Activated naive CD4-positive, alpha-beta T cell treated with anti-CD3 and anti-CD28 coated beads for 36 hours (primary cell): ENCODE data around the gene NKAIN2. TPM values are rescaled to one million over a fixed set of nuclear protein-coding genes. Genes with fewer than 3 reads are reported as not detected.

ENCODE experiments used
- CTCF ChIA-PET: fragments of 350-600 bp; sonication (Branson Sonifier 250); formaldehyde crosslinking; loops from one replicate; lab custom pipeline; 2021; ENCODE audit warnings: antibody characterized with exemption; lab: Charles Lee
- DNase-seq: peaks from one replicate; pipeline ENCODE4 v3.0.0-alpha.2; 2020
- H3K27ac Mint-ChIP-seq: one replicate; pipeline ENCODE4 v1.8.0; 2021; ENCODE audit warnings: mild to moderate bottlenecking, mixed read lengths
- H3K27me3 Mint-ChIP-seq: one replicate; pipeline ENCODE4 v1.8.0; 2021; ENCODE audit warnings: low read depth, mixed read lengths
- H3K36me3 Mint-ChIP-seq: one replicate; pipeline ENCODE4 v1.8.0; 2021; ENCODE audit warnings: low read depth, mixed read lengths
- H3K4me1 Mint-ChIP-seq: one replicate; pipeline ENCODE4 v1.8.0; 2021; ENCODE audit warnings: low read depth, mixed read lengths
- H3K4me3 Mint-ChIP-seq: one replicate; pipeline ENCODE4 v1.8.0; 2021; ENCODE audit warnings: mild to moderate bottlenecking, moderate library complexity, mixed read lengths
- H3K9me3 Mint-ChIP-seq: one replicate; pipeline ENCODE4 v1.8.0; 2021; ENCODE audit warnings: mixed read lengths
- intact Hi-C: fragments of 100-400 bp; cut with micrococcal nuclease; formaldehyde crosslinking; loops from one replicate; pipeline ENCODE4 v1.15.1; 2023
- total RNA-seq, 2 experiments: library from RNA; stranded (reverse); gene quantifications; one replicate each; pipeline ENCODE4 v1.2.3, GENCODE V29; 2021

NKAIN2 gene
- total RNA-seq, 2 experiments from 2014 or later, result not detected

GRCh38 chr6:124466949-124467348 lies 663.3 kb downstream of the NKAIN2 start:
- intact Hi-C loops, result no loop called here
- CTCF ChIA-PET, result no interaction called here
- H3K4me3 Mint-ChIP-seq, result no peak overlapping the region
- peaks cover 3% of the 10 kb centered on the region for H3K9me3 Mint-ChIP-seq
- no peak for DNase-seq
- H3K27me3 Mint-ChIP-seq, result no peaks in the 10 kb centered on the region
- no peaks in the 10 kb centered on the region for H3K36me3 Mint-ChIP-seq
- H3K4me1 Mint-ChIP-seq, result no peaks in the 10 kb centered on the region
- no peak overlapping the region for H3K27ac Mint-ChIP-seq

- Mint-ChIP-seq H3K4me3 (no peak overlapping the region), H3K27me3 (no peaks in the 10 kb centered on the region), H3K4me1 (no peaks in the 10 kb centered on the region), H3K9me3 (peaks cover 4% of the 10 kb centered on the region), H3K36me3 (no peaks in the 10 kb centered on the region), H3K27ac (no peak overlapping the region)
- DNase-seq, result no peak
- intact Hi-C loops, result no loop called here
- CTCF ChIA-PET, result no interaction called here
These were observed 663.7 kb downstream of the NKAIN2 start for GRCh38 chr6:124467366-124467765.

- Mint-ChIP-seq H3K4me1 (no peaks in the 10 kb centered on the region), H3K4me3 (no peak overlapping the region), H3K27ac (no peak overlapping the region), H3K36me3 (no peaks in the 10 kb centered on the region), H3K27me3 (no peaks in the 10 kb centered on the region), H3K9me3 (peaks cover 3% of the 10 kb centered on the region)
- no peak for DNase-seq
- intact Hi-C loops, result no loop called here
- CTCF ChIA-PET, result no interaction called here
These were observed 667.1 kb downstream of the NKAIN2 start for GRCh38 chr6:124470803-124471202.

GRCh38 chr6:124475176-124475575 lies 671.5 kb downstream of the NKAIN2 start:
- intact Hi-C loops, result no loop called here
- H3K27ac Mint-ChIP-seq, result no peak overlapping the region
- no peak for DNase-seq
- CTCF ChIA-PET, result no interaction called here
- no peaks in the 10 kb centered on the region for H3K27me3 Mint-ChIP-seq
- H3K4me1 Mint-ChIP-seq, result no peaks in the 10 kb centered on the region
- H3K4me3 Mint-ChIP-seq, result no peak overlapping the region
- H3K9me3 Mint-ChIP-seq, result peaks cover 5% of the 10 kb centered on the region
- no peaks in the 10 kb centered on the region for H3K36me3 Mint-ChIP-seq

GRCh38 chr6:124478906-124479305 lies 675.2 kb downstream of the NKAIN2 start:
- Mint-ChIP-seq H3K9me3 (peaks cover 2% of the 10 kb centered on the region), H3K27ac (no peak overlapping the region), H3K4me1 (no peaks in the 10 kb centered on the region), H3K36me3 (no peaks in the 10 kb centered on the region), H3K27me3 (no peaks in the 10 kb centered on the region), H3K4me3 (no peak overlapping the region)
- CTCF ChIA-PET, result no interaction called here
- no peak for DNase-seq
- intact Hi-C loops, result no loop called here

GRCh38 chr6:124479991-124480430 lies 676.3 kb downstream of the NKAIN2 start:
- no peaks in the 10 kb centered on the region for H3K4me1 Mint-ChIP-seq
- H3K9me3 Mint-ChIP-seq, result peaks cover 2% of the 10 kb centered on the region
- no peak for DNase-seq
- CTCF ChIA-PET, result no interaction called here
- intact Hi-C loops, result no loop called here
- H3K4me3 Mint-ChIP-seq, result no peak overlapping the region
- H3K27ac Mint-ChIP-seq, result no peak overlapping the region
- H3K36me3 Mint-ChIP-seq, result no peaks in the 10 kb centered on the region
- H3K27me3 Mint-ChIP-seq, result no peaks in the 10 kb centered on the region

- Mint-ChIP-seq H3K9me3 (peaks cover 2% of the 10 kb centered on the region), H3K27ac (no peak overlapping the region), H3K36me3 (no peaks in the 10 kb centered on the region), H3K4me3 (no peak overlapping the region), H3K27me3 (no peaks in the 10 kb centered on the region), H3K4me1 (no peaks in the 10 kb centered on the region)
- intact Hi-C loops, result no loop called here
- CTCF ChIA-PET, result no interaction called here
- DNase-seq, result no peak
These were observed 678.4 kb downstream of the NKAIN2 start for GRCh38 chr6:124482071-124482491.

- DNase-seq, result no peak
- Mint-ChIP-seq H3K36me3 (no peaks in the 10 kb centered on the region), H3K4me3 (no peak overlapping the region), H3K4me1 (no peaks in the 10 kb centered on the region), H3K9me3 (no peaks in the 10 kb centered on the region), H3K27ac (no peak overlapping the region), H3K27me3 (no peaks in the 10 kb centered on the region)
- intact Hi-C loops, result no loop called here
- CTCF ChIA-PET, result no interaction called here
These were observed 684.2 kb downstream of the NKAIN2 start for GRCh38 chr6:124487623-124488431.

GRCh38 chr6:124490122-124490521 lies 686.5 kb downstream of the NKAIN2 start:
- Mint-ChIP-seq H3K36me3 (no peaks in the 10 kb centered on the region), H3K4me3 (no peak overlapping the region), H3K27me3 (no peaks in the 10 kb centered on the region), H3K4me1 (no peaks in the 10 kb centered on the region), H3K9me3 (no peaks in the 10 kb centered on the region), H3K27ac (no peak overlapping the region)
- no peak for DNase-seq
- intact Hi-C loops, result no loop called here
- CTCF ChIA-PET, result no interaction called here

- no peaks in the 10 kb centered on the region for H3K36me3 Mint-ChIP-seq
- no peak overlapping the region for H3K4me3 Mint-ChIP-seq
These were observed 689.6 kb downstream of the NKAIN2 start for GRCh38 chr6:124493259-124493658.

GRCh38 chr6:124494956-124495664 lies 691.4 kb downstream of the NKAIN2 start:
- no peaks in the 10 kb centered on the region for H3K9me3 Mint-ChIP-seq
- DNase-seq, result no peak
- no peak overlapping the region for H3K4me3 Mint-ChIP-seq
- intact Hi-C loops, result no loop called here
- H3K4me1 Mint-ChIP-seq, result no peaks in the 10 kb centered on the region
- CTCF ChIA-PET, result no interaction called here
- H3K27me3 Mint-ChIP-seq, result no peaks in the 10 kb centered on the region
- no peak overlapping the region for H3K27ac Mint-ChIP-seq
- no peaks in the 10 kb centered on the region for H3K36me3 Mint-ChIP-seq

More at GRCh38 chr6:124493259-124493658, 689.6 kb downstream of the NKAIN2 start:
- Mint-ChIP-seq H3K27ac (no peak overlapping the region), H3K9me3 (no peaks in the 10 kb centered on the region), H3K4me1 (no peaks in the 10 kb centered on the region), H3K27me3 (no peaks in the 10 kb centered on the region)
- no peak for DNase-seq
- CTCF ChIA-PET, result no interaction called here
- intact Hi-C loops, result no loop called here

GRCh38 chr6:124495665-124496190 lies 692.1 kb downstream of the NKAIN2 start:
- CTCF ChIA-PET, result no interaction called here
- no peak for DNase-seq
- no peaks in the 10 kb centered on the region for H3K27me3 Mint-ChIP-seq
- intact Hi-C loops, result no loop called here
- no peak overlapping the region for H3K27ac Mint-ChIP-seq
- H3K36me3 Mint-ChIP-seq, result no peaks in the 10 kb centered on the region
- no peaks in the 10 kb centered on the region for H3K4me1 Mint-ChIP-seq
- H3K4me3 Mint-ChIP-seq, result no peak overlapping the region
- H3K9me3 Mint-ChIP-seq, result no peaks in the 10 kb centered on the region

GRCh38 chr6:124496334-124496733 lies 692.7 kb downstream of the NKAIN2 start:
- Mint-ChIP-seq H3K36me3 (no peaks in the 10 kb centered on the region), H3K27ac (no peak overlapping the region), H3K9me3 (no peaks in the 10 kb centered on the region), H3K27me3 (no peaks in the 10 kb centered on the region), H3K4me1 (no peaks in the 10 kb centered on the region), H3K4me3 (no peak overlapping the region)
- CTCF ChIA-PET, result no interaction called here
- no peak for DNase-seq
- intact Hi-C loops, result no loop called here
